Uterus (tissue), 4 donors: Measurements from ENCODE around the gene MBD3L2. TPM values are rescaled to one million over a fixed set of nuclear protein-coding genes. Genes with fewer than 3 reads are reported as not detected.

Source experiments
- total RNA-seq, 4 donors: library from RNA; depleted of rRNA in 3 of 4; stranded (reverse); fragments of >200 nt in 3 of 4; gene quantifications; one replicate each; pipeline versions ENCODE4 v1.1.0 to v1.2.4, GENCODE V29; 2014 to 2023
- donor health status: DM: yes; HTN: yes; CAD: no.

MBD3L2 gene
- total RNA-seq, 4 donors from 2014 or later, result not detected

Other genes with a start within 250 kb of the MBD3L2 start
- 1 to 10 TPM in 1 of 4 donors, under 1 TPM in 1, not detected in 2; 0.21 to 1.0 TPM for gene ADGRE1, start 161.7 kb upstream of the MBD3L2 start, total RNA-seq
- not detected for gene MBD3L2B, start 27.9 kb upstream of the MBD3L2 start, total RNA-seq
- gene MBD3L5, start 18.7 kb upstream of the MBD3L2 start, total RNA-seq, result not detected
- not detected for gene MBD3L4, start 9.1 kb upstream of the MBD3L2 start, total RNA-seq
- not detected for gene MBD3L3, start 9.4 kb downstream of the MBD3L2 start, total RNA-seq
- 10 to 100 TPM in 3 of 4 donors, 1 to 10 TPM in 1; 7.6 to 34.9 (median 15.7) TPM for gene ZNF557, start 20.4 kb downstream of the MBD3L2 start, total RNA-seq
- 10 to 100 TPM; 46.0 to 97.6 (median 68.3) TPM for gene INSR, start 245.1 kb downstream of the MBD3L2 start, total RNA-seq